ENCODE data around the gene PDE11A.
"Not testable (repeated sequence)": the region's sequence is repeated elsewhere in the genome, so short reads cannot be mapped to it uniquely, and the experiment has no call there.

The PDE11A gene

GRCh38 chr2:178072383-178073301 is at the start of gene PDE11A:
Gene PDE11A, minus strand, starts transcription at chr2:178072777. Its CDS starts 340 bp downstream, at chr2:178072437.
- peak; percentile 37 to 38 for DNase-seq

- DNase-seq, result no peak
Observed at GRCh38 chr2:178119179-178119922, 46.8 kb upstream of the PDE11A start.

- no peak for DNase-seq
Observed at GRCh38 chr2:178117725-178118124, 45.1 kb upstream of the PDE11A start.

GRCh38 chr2:178115271-178115670 is 42.7 kb upstream of the PDE11A start:
- no peak for DNase-seq

- DNase-seq, result no peak
Observed at GRCh38 chr2:178114462-178114861, 41.9 kb upstream of the PDE11A start.

DNA sequence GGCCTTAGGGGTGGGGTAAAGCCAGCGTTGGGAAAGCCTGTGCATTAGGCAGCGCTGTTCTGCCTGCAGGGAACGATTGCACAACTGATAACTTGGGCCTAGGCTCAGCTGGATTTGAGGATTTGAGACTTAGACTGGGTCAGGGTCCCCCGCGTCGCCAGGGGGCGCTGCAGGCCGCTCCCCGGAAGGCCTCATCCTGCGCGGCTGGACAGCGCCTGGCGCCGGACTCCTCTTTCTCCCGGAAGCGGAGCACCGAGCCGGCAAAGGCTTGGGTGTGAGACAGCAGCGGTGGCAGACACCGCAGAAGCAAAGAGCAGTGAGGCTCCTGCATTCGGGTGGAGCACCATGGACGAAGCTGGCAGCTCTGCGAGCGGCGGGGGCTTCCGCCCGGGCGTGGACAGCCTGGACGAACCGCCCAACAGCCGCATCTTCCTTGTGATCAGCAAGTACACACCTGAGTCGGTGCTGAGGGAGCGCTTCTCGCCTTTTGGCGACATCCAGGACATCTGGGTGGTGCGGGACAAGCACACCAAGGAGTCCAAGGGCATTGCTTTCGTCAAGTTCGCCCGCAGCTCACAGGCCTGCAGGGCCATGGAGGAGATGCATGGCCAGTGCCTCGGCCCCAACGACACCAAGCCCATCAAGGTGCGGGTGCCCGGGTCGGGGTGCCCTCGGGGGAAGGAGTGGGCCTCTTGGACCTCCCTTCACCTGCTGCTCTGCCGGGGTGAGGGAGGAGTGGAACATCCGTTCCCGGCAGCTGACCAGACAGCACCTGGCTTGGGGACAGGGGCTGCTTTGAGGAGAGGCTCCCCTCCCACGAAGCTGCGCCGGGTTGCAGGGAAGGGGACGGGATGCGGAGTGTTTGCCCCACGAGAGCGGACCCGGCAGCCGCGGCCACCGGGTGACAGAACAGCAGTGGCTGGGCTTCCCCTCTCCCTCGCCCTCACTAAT is 39.9 kb upstream of the PDE11A start, which contains the start of gene RBM45:
TSS of gene RBM45 (plus strand) at position 236 of the 951 bp plus-strand sequence. CDS start at position 346, 110 bp downstream.
- DNase-seq, result peak; percentile 86 to 88

GRCh38 chr2:178111743-178112142 is 39.2 kb upstream of the PDE11A start:
- DNase-seq, result no peak

GRCh38 chr2:178110681-178111080 is 38.1 kb upstream of the PDE11A start:
- DNase-seq, result no peak

GRCh38 chr2:178109813-178110212 is 37.2 kb upstream of the PDE11A start:
- no peak for DNase-seq

- DNase-seq, result no peak
Observed at GRCh38 chr2:178108176-178108575, 35.6 kb upstream of the PDE11A start.

- DNase-seq, result no peak
Observed at GRCh38 chr2:178106053-178106452, 33.5 kb upstream of the PDE11A start.

GRCh38 chr2:178105566-178105965 is 33.0 kb upstream of the PDE11A start:
- no peak for DNase-seq

GRCh38 chr2:178101321-178102079 is 28.9 kb upstream of the PDE11A start:
- no peak for DNase-seq

GRCh38 chr2:178093471-178093870 is 20.9 kb upstream of the PDE11A start:
- DNase-seq, result no peak

DNA sequence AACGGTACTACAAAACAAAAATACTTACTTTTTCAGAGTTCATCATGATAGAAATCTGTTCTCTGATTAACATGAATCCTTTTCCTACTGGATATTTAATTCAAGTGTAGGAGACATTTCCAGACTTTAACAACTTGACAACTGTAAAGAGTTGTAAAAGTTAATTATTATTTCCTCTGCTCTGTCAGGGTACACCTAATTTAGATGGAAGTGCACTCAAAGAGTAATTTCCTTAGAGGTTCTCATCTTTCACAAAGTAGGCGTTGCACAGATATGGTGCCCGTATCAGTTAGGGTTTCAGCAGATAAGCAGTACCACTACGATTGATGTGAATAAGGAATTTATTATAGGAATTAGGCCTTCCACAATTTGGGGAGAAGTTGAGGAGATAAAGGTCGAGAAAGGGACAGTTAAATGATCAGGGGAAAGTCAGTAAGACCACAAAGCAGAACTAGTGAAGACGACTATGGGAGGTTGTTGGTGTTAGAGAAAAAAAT is 16.2 kb upstream of the PDE11A start:
- no peak for DNase-seq

DNA sequence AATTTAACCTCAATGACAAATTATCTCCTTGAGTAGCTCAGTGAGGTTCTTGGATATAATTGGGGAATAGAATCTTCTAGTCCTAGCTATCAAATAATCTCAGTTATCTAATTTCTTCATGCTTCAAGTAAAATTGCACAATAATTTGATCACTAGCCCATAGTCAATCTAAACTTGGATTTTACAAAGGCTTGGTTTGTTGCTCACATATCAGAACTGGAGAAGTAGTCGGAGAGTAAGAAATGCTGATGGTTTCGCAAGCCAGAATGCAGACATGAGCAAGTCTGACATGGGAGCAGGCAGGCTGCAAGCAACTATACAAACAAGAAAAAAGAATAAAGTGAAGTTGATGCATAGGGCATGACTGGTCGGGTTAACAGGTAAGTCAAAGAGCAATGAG is 11.7 kb upstream of the PDE11A start:
- DNase-seq, result no peak

DNA sequence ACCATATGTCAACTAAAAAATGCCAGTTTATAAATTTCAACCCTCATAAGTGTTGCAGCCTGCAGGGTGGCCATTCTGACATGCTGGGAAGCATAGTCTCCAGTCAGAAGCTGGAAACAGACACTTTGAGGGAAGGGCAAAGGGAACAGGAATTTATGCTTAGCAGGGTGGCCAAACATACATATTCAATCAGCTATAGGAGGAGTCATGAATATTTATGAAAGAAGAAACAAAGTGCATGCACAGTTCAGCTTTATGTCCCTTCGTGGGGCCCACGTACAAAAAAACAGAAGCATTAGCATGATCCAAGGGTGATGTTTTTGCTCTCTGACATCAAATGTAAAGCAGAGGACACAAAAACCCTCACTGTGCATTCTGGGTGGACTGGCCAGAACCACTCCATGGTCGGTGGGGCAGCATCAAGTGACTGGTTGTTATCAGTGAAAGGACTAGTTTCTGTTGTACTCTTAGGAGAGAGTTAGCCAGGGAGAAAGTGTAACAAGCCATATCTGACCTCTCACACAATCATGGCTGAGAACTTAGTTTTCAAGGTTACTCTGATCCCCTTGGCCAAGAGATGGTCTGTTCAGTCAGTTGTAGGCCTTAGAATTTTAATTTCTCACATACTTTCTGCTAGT is 9.9 kb upstream of the PDE11A start:
- no peak for DNase-seq

GRCh38 chr2:178079279-178079678 is 6.7 kb upstream of the PDE11A start:
- not testable (repeated sequence) for DNase-seq

GRCh38 chr2:178076130-178076529 is 3.6 kb upstream of the PDE11A start:
- no peak for DNase-seq

DNA sequence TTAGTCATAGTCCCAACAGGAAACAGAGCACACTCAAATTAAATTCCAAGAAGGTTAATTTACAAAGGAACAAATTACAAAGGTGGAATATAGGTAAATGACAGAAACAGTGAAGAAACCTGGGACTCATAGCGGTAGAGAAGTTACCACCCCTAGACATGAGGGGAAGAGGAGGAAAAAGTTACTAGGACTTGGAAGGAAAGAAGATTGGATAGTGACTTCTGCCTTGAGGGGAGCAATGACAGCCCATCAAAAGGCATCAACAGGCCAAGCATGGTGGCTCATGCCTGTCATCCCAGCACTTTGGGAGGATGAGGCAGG is 2.4 kb upstream of the PDE11A start:
- no peak for DNase-seq
